GM12878 (cell line): Measurements from ENCODE around the gene PRDM7. TPM values are rescaled to one million over a fixed set of nuclear protein-coding genes. Genes with fewer than 3 reads are reported as not detected.

Experiments
- CEBPZ ChIP-seq: fragments of 150-350 bp; IDR thresholded peaks from 2 replicates; pipeline ENCODE4 v1.6.1; 2016; ENCODE audit warnings: low read depth, low read length
- CHD2 ChIP-seq: IDR thresholded peaks from 2 replicates; pipeline ENCODE4 v1.6.1; 2011; ENCODE audit warnings: low read depth, low read length, improper control_type of control experiment, borderline replicate concordance
- CTCF ChIP-seq, 3 experiments: IDR thresholded peaks in 2 of 3; conservative IDR thresholded peaks in 1 of 3; 2 replicates each; pipeline ENCODE4 v1.5.1; 2011; ENCODE audit warnings: low read depth in 3 of 3, low read length in 3 of 3, mild to moderate bottlenecking in 3 of 3, control low read depth in 2 of 3, moderate library complexity in 2 of 3, inconsistent platforms in 1 of 3, mixed read lengths in 1 of 3; ENCODE audit not compliant: control insufficient read depth in 2 of 3, insufficient read depth in 1 of 3; ENCODE audit errors: extremely low read depth in 1 of 3
- E2F4 ChIP-seq: IDR thresholded peaks from 2 replicates; pipeline ENCODE4 v1.6.1; 2012; ENCODE audit warnings: low read depth, low read length, improper control_type of control experiment
- IKZF1 ChIP-seq: fragments of 450-650 bp; conservative IDR thresholded peaks from 2 replicates; pipeline ENCODE4 v1.6.1; 2017; ENCODE audit warnings: antibody characterized with exemption, mild to moderate bottlenecking
- IRF5 ChIP-seq: fragments of 450-650 bp; IDR thresholded peaks from 2 replicates; pipeline ENCODE4 v1.6.1; 2017; ENCODE audit warnings: borderline replicate concordance
- MTA3 ChIP-seq: IDR thresholded peaks from 2 replicates; pipeline ENCODE4 v1.6.1; 2012; ENCODE audit warnings: low read length, inconsistent platforms, borderline replicate concordance
- POLR2AphosphoS2 ChIP-seq: IDR thresholded peaks from 2 replicates; pipeline ENCODE4 v1.6.1; 2011; ENCODE audit warnings: low read depth, mild to moderate bottlenecking, low read length, improper control_type of control experiment, moderate library complexity
- RAD21 ChIP-seq: IDR thresholded peaks from 2 replicates; pipeline ENCODE4 v1.6.1; 2011; ENCODE audit warnings: mild to moderate bottlenecking, low read depth, low read length, moderate library complexity; ENCODE audit not compliant: insufficient read depth
- SMAD5 ChIP-seq: IDR thresholded peaks from 2 replicates; pipeline ENCODE4 v1.6.1; 2016; ENCODE audit warnings: antibody characterized with exemption, low read depth
- SREBF1 ChIP-seq: IDR thresholded peaks from 2 replicates; pipeline ENCODE4 v1.6.1; 2012; ENCODE audit warnings: mild to moderate bottlenecking, low read length
- YBX1 ChIP-seq: fragments of 450-650 bp; IDR thresholded peaks from 2 replicates; pipeline ENCODE4 v1.6.1; 2016; ENCODE audit warnings: antibody characterized with exemption
- ZBTB4 ChIP-seq: fragments of 450-650 bp; formaldehyde crosslinking; IDR thresholded peaks from 2 replicates; pipeline ENCODE4 v1.4.0; 2022; ENCODE audit warnings: mild to moderate bottlenecking, moderate library complexity
- polyA plus RNA-seq, 11 experiments: library from polyadenylated mRNA; depleted of rRNA in 4 of 11; unstranded in 6 of 11; stranded (reverse) in 5 of 11; fragments of >200 nt; fragmentation: Nextera tagmentation in 4 of 11; fragmentation: Illumina TruSeq in 1 of 11; extraction: Ambion mirVana in 4 of 11; extraction: Trizol in 1 of 11; gene quantifications; 1 replicate in 1 of 11; 2 replicates in 10 of 11; pipeline versions ENCODE4 v1.2.1 to v1.2.3, GENCODE V29; 2011 to 2016; ENCODE audit warnings: inconsistent platforms in 2 of 11, missing spikeins in 2 of 11, low read depth in 1 of 11
- total RNA-seq, 4 experiments: library from RNA; depleted of rRNA in 3 of 4; stranded (reverse); fragments of >200 nt in 3 of 4; fragmentation: Illumina TruSeq in 1 of 4; extraction: Trizol in 1 of 4; gene quantifications; 2 replicates each; pipeline versions ENCODE4 v1.2.1 to v1.2.3, GENCODE V29; 2013 to 2021

PRDM7 gene
- total and polyA plus RNA-seq, 10 of the 15 experiments (the other 5 are each of a cell fraction or from before 2014, with no cell fraction given), result not detected

- no peak for TF ChIP-seq CTCF (IDR thresholded peaks at IDR 0.05 in 2 of 3, conservative IDR thresholded peaks at IDR 0.05 in 1 of 3; ENCODE audit: control insufficient read depth in 2 of 3, extremely low read depth in 1 of 3, insufficient read depth in 1 of 3, low read depth in 3 of 3, low read length in 3 of 3)
- TF ChIP-seq ZBTB4 (CRISPR knock-in tag), result no peak
- TF ChIP-seq RAD21, result no peak
- TF ChIP-seq MTA3, result no peak
- TF ChIP-seq CEBPZ, result no peak
- TF ChIP-seq CHD2, result peak; percentile 99
- TF ChIP-seq YBX1, result no peak
- no peak for TF ChIP-seq E2F4
- no peak for TF ChIP-seq POLR2AphosphoS2
- TF ChIP-seq IKZF1, result peak; percentile 44; the same call in 1 of the 2 replicates
- no peak for TF ChIP-seq SMAD5
- peak; percentile 80 for TF ChIP-seq IRF5
- TF ChIP-seq SREBF1, result no peak
Observed at GRCh38 chr16:90022209-90023077, 54.7 kb downstream of the PRDM7 start (continued).
